ENCODE measurements around the gene PLEKHA7. TPM values are rescaled to one million over a fixed set of nuclear protein-coding genes. Genes with fewer than 3 reads are reported as not detected.

Gene PLEKHA7
- total RNA-seq, 1 experiment from 2014 or later, result 18.4 TPM

DNA sequence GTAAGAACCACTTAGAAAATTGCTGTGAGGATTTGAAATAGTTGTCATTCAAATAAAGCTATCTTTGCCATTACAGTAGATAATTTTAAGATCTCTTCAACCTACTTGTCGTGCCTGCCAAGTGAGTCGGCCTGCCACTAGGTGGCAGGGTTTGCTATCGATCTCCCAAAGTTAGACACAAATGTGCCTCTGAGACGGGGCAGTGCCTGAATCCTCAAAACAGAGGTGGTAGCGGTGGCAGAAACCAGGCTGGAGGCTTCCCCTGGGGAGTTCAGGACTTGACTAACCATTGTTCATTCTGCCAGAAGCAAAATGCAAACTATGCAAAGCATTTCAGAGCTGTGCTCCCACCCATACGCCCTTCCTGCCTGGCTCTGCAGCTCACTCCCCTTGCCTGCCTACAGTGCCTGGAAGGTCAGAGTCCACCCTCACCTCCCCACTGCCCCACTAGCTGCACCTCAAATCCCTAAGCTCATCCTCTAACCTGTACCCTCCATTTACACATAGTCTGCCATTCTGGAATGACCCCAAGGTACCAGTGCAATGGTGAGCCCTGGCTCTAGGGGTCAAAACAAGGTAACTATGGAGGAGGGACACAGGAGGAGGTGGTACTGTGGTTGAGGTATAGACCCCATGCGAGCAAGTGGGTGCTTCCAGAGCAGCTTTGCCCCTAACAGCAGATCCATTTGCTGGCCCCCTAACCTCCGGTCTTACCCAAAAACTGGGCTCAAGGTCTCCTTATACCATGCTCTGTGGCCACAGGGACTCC, 193.7 kb downstream of the PLEKHA7 start:
- Histone ChIP-seq H3K9me2 (replicated peaks; ENCODE audit: low read length) (no peaks in the 10 kb centered on the region), H3K9me3 (ENCODE audit: low read length) (no peaks in the 10 kb centered on the region), H3K27ac (ENCODE audit: low read length) (no peak overlapping the region), H2AFZ (ENCODE audit: low read length) (0 out of 2 replicates have a peak overlapping the region, but pooled peaks have one; percentile 44), H3K79me2 (ENCODE audit: low read length) (no peaks in the 10 kb centered on the region), H3F3A (ENCODE audit: low read length, unreplicated experiment) (no peaks in the 10 kb centered on the region), H3K4me3 (ENCODE audit: low read length) (no peak overlapping the region), H3K9ac (ENCODE audit: low read length) (no peak overlapping the region), H3K36me3 (ENCODE audit: low read depth, low read length) (peaks cover 3% of the 10 kb centered on the region; the same call in 1 of the 2 replicates), H4K20me1 (ENCODE audit: low read length) (no peaks in the 10 kb centered on the region), H3K27me3 (ENCODE audit: low read length) (no peaks in the 10 kb centered on the region), H3K4me1 (ENCODE audit: insufficient read depth, low read length) (peaks cover 29% of the 10 kb centered on the region), H3K4me2 (ENCODE audit: low read length) (0 out of 2 replicates have a peak overlapping the region, but pooled peaks have one; percentile 29)
- ChIA-PET POLR2A (ENCODE audit: unreplicated experiment) (no interaction called here), CTCF (interaction anchor here (0.6 to 1.4 kb wide), 9 partner anchors 10 to 302 kb away, joined by 3 to 20 read pairs (median 3); no protein-coding TSS in a partner anchor)
- TF ChIP-seq EZH2 (IDR thresholded peaks at IDR 0.05; ENCODE audit: low read length, unreplicated experiment), result no peak
- TF ChIP-seq, protein P1, sequence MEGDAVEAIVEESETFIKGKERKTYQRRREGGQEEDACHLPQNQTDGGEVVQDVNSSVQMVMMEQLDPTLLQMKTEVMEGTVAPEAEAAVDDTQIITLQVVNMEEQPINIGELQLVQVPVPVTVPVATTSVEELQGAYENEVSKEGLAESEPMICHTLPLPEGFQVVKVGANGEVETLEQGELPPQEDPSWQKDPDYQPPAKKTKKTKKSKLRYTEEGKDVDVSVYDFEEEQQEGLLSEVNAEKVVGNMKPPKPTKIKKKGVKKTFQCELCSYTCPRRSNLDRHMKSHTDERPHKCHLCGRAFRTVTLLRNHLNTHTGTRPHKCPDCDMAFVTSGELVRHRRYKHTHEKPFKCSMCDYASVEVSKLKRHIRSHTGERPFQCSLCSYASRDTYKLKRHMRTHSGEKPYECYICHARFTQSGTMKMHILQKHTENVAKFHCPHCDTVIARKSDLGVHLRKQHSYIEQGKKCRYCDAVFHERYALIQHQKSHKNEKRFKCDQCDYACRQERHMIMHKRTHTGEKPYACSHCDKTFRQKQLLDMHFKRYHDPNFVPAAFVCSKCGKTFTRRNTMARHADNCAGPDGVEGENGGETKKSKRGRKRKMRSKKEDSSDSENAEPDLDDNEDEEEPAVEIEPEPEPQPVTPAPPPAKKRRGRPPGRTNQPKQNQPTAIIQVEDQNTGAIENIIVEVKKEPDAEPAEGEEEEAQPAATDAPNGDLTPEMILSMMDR (conservative IDR thresholded peaks at IDR 0.05; ENCODE audit: low read depth, low read length), result peak; percentile 93
- TF ChIP-seq EZH2phosphoT487 (IDR thresholded peaks at IDR 0.05; ENCODE audit: borderline replicate concordance, low read length), result no peak
- intact Hi-C loops (cut with micrococcal nuclease), result loop anchor here (1.0 to 5.0 kb wide), 4 partner anchors 32 to 242 kb away; no protein-coding TSS in a partner anchor
- no TSS peak for BruUV-seq (replicated peaks)
- DNase-seq (peak; percentile 86), ATAC-seq (peak; percentile 77)

DNA sequence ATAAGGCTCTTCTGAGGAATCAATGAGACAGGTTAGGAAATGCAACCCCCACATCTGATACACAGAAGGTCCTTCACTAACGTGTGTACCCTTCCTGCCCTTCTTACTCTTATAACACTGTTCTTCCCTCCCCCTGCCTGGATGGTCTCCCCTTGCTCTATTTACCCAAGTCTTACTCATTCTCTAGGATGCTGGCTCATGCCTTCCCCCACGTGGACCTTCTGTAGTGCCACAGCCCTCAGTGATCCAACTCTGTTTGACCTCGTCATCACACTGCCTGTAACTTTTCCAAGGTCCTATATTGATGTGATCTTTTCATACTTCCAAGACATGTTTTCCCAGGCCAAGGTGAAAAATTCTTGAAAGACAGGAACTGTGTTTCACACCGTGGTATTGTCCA, 195.9 kb downstream of the PLEKHA7 start:
- Histone ChIP-seq H3K9me2 (replicated peaks; ENCODE audit: low read length) (no peaks in the 10 kb centered on the region), H3K9ac (ENCODE audit: low read length) (no peak overlapping the region), H3K4me3 (ENCODE audit: low read length) (no peak overlapping the region), H3K36me3 (ENCODE audit: low read depth, low read length) (no peaks in the 10 kb centered on the region; the same call in 1 of the 2 replicates), H3K4me1 (ENCODE audit: insufficient read depth, low read length) (peaks cover 29% of the 10 kb centered on the region), H3K9me3 (ENCODE audit: low read length) (no peaks in the 10 kb centered on the region), H3K79me2 (ENCODE audit: low read length) (no peaks in the 10 kb centered on the region), H2AFZ (ENCODE audit: low read length) (no peak overlapping the region), H3K27ac (ENCODE audit: low read length) (peak overlapping the region; percentile 1; the same call in 1 of the 2 replicates), H3K4me2 (ENCODE audit: low read length) (peak overlapping the region; percentile 44; the same call in 1 of the 2 replicates), H3K27me3 (ENCODE audit: low read length) (no peaks in the 10 kb centered on the region), H3F3A (ENCODE audit: low read length, unreplicated experiment) (no peaks in the 10 kb centered on the region), H4K20me1 (ENCODE audit: low read length) (no peaks in the 10 kb centered on the region)
- ATAC-seq (peak; percentile 78), DNase-seq (peak; percentile 72)
- POLR2A ChIA-PET (ENCODE audit: unreplicated experiment), result no interaction called here
- BruUV-seq (replicated peaks), result no TSS peak
- CTCF ChIA-PET, result no interaction called here
- no peak for TF ChIP-seq EZH2phosphoT487 (IDR thresholded peaks at IDR 0.05; ENCODE audit: borderline replicate concordance, low read length)
- TF ChIP-seq, protein P1 (conservative IDR thresholded peaks at IDR 0.05; ENCODE audit: low read depth, low read length), result peak; percentile 34; the same call in 1 of the 2 replicates
- intact Hi-C loops (cut with micrococcal nuclease), result no loop called here

DNA sequence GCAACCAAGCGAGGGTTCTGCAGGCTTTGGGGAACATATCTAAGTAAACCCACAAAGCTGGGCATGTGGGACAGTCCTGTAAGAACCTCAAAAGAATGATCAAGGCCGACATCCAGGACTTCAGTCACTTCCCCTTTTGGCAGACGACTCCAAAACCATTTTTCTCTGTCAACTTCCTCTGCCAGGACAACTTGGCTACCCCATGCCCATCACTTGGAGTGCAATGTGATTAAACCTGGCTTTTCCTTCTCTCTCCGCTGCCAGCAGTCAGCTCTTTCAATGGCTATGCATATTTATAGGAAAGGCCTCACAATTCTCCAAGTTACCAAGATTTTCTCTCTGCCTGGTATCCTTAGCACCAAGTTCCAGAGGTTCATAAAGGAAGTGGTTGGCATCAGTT, 196.9 kb downstream of the PLEKHA7 start:
- BruUV-seq (replicated peaks), result no TSS peak
- ChIA-PET CTCF (no interaction called here), POLR2A (ENCODE audit: unreplicated experiment) (no interaction called here)
- Histone ChIP-seq H3K4me3 (ENCODE audit: low read length) (no peak overlapping the region), H3F3A (ENCODE audit: low read length, unreplicated experiment) (no peaks in the 10 kb centered on the region), H3K9ac (ENCODE audit: low read length) (no peak overlapping the region), H3K36me3 (ENCODE audit: low read depth, low read length) (no peaks in the 10 kb centered on the region; the same call in 1 of the 2 replicates), H3K9me3 (ENCODE audit: low read length) (no peaks in the 10 kb centered on the region), H3K4me2 (ENCODE audit: low read length) (no peak overlapping the region), H3K79me2 (ENCODE audit: low read length) (no peaks in the 10 kb centered on the region), H3K9me2 (replicated peaks; ENCODE audit: low read length) (no peaks in the 10 kb centered on the region), H2AFZ (ENCODE audit: low read length) (no peak overlapping the region), H3K4me1 (ENCODE audit: insufficient read depth, low read length) (peaks cover 29% of the 10 kb centered on the region), H4K20me1 (ENCODE audit: low read length) (no peaks in the 10 kb centered on the region), H3K27ac (ENCODE audit: low read length) (no peak overlapping the region), H3K27me3 (ENCODE audit: low read length) (no peaks in the 10 kb centered on the region)
- TF ChIP-seq EZH2 (IDR thresholded peaks at IDR 0.05; ENCODE audit: low read length, unreplicated experiment) (no peak), EZH2phosphoT487 (IDR thresholded peaks at IDR 0.05; ENCODE audit: borderline replicate concordance, low read length) (no peak)
- TF ChIP-seq, protein P1 (conservative IDR thresholded peaks at IDR 0.05; ENCODE audit: low read depth, low read length), result no peak
- intact Hi-C loops (cut with micrococcal nuclease), result no loop called here
- DNase-seq, result no peak
- ATAC-seq, result no peak

Measured in PC-3 (cell line).